Testis (tissue), 2 donors: ENCODE data around the gene DSG1.

Experiments used
- POLR2A ChIP-seq: fragments of 450-650 bp; IDR thresholded peaks from one replicate; pipeline ENCODE4 v1.6.1; 2017; ENCODE audit warnings: antibody characterized with exemption, mild to moderate bottlenecking, moderate library complexity
- TF ChIP-seq, protein P1 (sequence below), 3 experiments: fragments of 450-650 bp in 2 of 3; fragments of 200-600 bp in 1 of 3; sonication (generic) in 1 of 3; IDR thresholded peaks; one replicate each; pipeline ENCODE4 v1.5.1; 2016 to 2019; ENCODE audit warnings: antibody characterized with exemption in 3 of 3, mild to moderate bottlenecking in 2 of 3, moderate library complexity in 1 of 3

DNA sequence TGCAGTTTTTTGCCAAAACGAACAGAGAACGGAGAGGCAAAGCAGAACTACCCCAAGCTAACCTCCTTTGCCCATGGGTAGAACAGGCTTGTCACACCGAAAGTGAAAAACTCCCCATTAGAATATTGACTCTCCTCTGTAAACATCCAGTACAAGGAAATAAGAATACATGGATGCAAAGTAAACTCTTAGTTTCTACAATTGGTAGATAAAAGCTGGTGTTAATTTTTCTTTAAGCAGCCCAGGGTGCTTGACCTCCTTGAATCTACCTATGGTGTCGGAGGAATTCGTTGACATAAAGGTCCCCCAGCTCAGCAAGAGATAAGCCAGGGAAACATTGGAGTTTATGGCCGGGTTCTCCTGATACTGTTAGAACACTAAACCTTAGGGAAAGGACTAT, 48.4 kb upstream of the DSG1 start:
- TF ChIP-seq, protein P1, sequence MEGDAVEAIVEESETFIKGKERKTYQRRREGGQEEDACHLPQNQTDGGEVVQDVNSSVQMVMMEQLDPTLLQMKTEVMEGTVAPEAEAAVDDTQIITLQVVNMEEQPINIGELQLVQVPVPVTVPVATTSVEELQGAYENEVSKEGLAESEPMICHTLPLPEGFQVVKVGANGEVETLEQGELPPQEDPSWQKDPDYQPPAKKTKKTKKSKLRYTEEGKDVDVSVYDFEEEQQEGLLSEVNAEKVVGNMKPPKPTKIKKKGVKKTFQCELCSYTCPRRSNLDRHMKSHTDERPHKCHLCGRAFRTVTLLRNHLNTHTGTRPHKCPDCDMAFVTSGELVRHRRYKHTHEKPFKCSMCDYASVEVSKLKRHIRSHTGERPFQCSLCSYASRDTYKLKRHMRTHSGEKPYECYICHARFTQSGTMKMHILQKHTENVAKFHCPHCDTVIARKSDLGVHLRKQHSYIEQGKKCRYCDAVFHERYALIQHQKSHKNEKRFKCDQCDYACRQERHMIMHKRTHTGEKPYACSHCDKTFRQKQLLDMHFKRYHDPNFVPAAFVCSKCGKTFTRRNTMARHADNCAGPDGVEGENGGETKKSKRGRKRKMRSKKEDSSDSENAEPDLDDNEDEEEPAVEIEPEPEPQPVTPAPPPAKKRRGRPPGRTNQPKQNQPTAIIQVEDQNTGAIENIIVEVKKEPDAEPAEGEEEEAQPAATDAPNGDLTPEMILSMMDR (IDR thresholded peaks at IDR 0.05) = no peak
- no peak for TF ChIP-seq POLR2A
